PC-3 (cell line): ENCODE results near the gene ZSCAN5C.
"Not testable (repeated sequence)": the region's sequence is repeated elsewhere in the genome, so short reads cannot be mapped to it uniquely, and the experiment has no call there.

Experiments used
- EZH2 ChIP-seq: fragments of 300-600 bp; sonication (generic); IDR thresholded peaks from one replicate; pipeline ENCODE4 v1.6.1; 2017; ENCODE audit warnings: antibody characterized with exemption, mild to moderate bottlenecking, low read length; ENCODE audit not compliant: unreplicated experiment
- EZH2phosphoT487 ChIP-seq: fragments of 300-600 bp; sonication (generic); IDR thresholded peaks from 2 replicates; pipeline ENCODE4 v1.6.1; 2018; ENCODE audit warnings: mild to moderate bottlenecking, antibody characterized with exemption, low read length, borderline replicate concordance
- TF ChIP-seq, protein P1 (sequence below): fragments of 300-600 bp; sonication (generic); conservative IDR thresholded peaks from 2 replicates; pipeline ENCODE4 v1.5.1; 2017; ENCODE audit warnings: antibody characterized with exemption, low read depth, mild to moderate bottlenecking, low read length

- TF ChIP-seq EZH2, EZH2phosphoT487: not testable (repeated sequence)
- TF ChIP-seq, protein P1, sequence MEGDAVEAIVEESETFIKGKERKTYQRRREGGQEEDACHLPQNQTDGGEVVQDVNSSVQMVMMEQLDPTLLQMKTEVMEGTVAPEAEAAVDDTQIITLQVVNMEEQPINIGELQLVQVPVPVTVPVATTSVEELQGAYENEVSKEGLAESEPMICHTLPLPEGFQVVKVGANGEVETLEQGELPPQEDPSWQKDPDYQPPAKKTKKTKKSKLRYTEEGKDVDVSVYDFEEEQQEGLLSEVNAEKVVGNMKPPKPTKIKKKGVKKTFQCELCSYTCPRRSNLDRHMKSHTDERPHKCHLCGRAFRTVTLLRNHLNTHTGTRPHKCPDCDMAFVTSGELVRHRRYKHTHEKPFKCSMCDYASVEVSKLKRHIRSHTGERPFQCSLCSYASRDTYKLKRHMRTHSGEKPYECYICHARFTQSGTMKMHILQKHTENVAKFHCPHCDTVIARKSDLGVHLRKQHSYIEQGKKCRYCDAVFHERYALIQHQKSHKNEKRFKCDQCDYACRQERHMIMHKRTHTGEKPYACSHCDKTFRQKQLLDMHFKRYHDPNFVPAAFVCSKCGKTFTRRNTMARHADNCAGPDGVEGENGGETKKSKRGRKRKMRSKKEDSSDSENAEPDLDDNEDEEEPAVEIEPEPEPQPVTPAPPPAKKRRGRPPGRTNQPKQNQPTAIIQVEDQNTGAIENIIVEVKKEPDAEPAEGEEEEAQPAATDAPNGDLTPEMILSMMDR, result not testable (repeated sequence)
Measured at GRCh38 chr19:56245764-56246163, 43.7 kb downstream of the ZSCAN5C start.
